Measurements from ENCODE around the gene SFRP5.

SFRP5 gene, protein sequence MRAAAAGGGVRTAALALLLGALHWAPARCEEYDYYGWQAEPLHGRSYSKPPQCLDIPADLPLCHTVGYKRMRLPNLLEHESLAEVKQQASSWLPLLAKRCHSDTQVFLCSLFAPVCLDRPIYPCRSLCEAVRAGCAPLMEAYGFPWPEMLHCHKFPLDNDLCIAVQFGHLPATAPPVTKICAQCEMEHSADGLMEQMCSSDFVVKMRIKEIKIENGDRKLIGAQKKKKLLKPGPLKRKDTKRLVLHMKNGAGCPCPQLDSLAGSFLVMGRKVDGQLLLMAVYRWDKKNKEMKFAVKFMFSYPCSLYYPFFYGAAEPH

DNA sequence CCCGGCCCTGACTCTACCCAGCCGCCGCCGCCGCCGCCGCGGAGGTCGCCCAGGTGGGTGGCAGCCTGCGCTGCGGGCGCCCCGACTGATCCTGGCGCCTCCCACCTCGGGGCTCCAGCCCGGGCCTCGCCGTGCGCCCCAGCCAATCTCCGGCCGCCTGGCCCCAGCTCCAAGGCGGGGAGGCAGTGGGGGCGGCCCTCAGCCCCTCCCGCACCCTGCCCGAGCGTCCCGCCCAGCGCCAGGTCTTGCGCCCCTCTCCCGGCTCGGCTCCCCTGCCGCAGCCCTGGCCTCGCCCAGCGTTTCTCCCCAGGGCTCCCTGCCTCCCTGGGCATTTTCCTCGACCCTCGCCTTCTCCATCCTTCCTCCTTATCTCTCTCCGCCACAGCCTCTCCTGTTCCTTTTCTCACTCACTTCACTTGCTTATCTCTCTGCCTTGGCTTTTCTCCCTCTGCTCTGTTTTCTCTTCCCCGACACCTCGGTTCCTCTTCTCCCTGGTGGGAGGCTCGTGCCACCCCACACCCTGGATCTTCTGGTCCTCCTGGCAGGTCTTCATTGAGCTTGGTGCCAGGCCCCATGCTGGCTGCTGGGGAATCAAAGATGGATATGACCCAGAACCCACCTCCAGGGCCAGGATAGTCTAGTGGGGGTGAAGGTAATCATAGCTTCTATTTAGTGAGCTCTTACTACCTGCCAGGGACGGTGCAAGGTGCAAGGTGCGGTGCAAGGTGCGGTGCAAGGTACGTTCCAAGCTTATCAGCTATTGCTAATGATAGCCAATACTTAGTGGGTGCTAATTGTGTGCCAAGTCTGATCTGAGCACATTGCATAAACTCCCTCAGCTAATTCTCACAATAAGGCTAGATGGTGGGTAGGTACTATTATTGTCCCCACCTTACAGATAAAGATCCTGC lies at the start of gene SFRP5:
SFRP5 (minus strand) TSS at position 87 of the 911 bp plus-strand sequence. CDS start 166 bp downstream, outside the sequence.
- DNase-seq, result no peak

DNA sequence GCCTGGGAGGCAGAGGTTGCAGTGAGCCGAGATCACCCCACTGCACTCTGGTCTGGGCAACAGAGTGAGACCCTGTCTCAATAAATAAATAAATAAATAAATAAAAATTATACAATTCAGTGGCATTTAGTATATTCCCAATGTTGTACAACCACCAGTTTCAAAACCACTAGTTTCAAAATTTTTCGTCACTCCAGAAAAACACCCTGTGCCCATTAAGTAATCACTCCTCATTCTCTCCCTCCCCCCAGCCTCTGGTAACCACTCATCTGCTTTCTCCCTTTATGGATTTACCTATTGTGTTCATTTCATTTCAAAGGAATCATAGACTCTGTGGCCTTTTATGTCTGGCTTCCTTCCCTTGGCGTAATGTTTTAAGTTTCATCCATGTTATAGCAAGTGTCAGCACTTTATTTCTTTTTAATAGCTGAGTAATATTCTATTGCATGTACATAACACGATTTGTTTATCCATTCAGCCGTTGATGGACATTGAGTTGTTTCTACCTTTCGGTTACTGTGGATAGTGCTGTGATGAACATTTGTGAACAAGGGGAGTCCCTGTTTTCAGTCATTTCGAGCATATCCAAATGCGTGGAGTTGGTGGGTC lies 48.4 kb upstream of the SFRP5 start:
- DNase-seq, result no peak

DNA sequence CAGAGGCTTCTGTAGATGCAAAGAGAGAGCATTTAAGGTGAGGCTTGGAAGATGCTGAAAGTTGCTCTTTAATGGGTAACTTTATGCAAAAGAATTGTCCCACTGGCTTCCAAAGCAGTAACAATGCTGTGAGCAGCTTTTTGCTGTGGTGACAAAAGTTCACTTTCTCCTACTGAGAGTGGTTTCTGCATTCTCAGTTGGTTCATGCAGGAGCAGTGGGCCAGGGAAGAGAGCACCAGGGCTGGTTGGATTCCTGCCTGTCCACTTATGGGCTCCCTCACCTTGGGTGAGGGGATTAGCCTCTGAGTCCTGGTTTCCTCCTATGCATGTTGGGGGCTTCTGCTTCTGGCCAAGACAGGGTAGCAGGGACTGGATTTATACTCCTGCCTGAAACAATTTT lies 46.8 kb upstream of the SFRP5 start:
- DNase-seq, result no peak

DNA sequence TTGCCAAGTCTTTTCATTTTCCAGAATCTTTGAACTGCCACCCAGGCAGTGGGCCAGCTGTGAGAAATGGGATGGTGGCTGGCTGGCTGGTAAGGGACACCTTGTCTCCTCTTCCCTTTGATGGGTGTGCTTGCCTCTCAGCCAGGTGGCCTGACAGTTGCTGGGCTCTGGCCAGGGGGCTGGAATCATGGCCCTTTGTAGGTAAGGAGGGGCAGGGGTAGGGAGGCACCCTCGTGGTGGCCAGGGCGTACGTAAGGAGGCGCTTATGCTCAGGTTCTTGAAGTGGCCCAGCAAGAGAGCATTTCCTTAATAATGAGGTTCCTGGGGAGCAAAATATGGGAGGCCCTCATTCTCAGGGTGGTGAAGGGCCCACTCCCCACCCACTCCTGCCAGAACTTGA lies 44.8 kb upstream of the SFRP5 start:
- DNase-seq, result no peak

DNA sequence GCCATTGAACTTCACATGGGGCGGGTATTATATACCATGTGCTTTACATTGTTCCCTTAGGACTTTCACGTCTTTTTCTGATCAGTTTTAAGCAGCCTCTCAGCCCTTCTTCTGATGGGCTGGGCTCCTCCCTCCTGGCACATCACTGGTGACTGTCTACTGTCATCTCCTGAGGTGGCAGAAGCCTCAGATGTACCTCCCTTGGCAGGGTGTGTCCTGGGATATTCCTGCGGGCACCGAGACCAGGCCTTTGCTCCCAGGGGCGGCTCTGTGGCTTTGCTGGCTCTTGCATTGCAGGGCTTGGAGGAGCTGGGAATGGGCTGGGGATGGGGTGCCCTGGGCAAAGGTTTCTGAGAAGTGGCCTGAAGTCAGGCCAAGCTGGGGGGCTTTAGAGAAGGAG lies 43.2 kb upstream of the SFRP5 start:
- DNase-seq, result no peak

DNA sequence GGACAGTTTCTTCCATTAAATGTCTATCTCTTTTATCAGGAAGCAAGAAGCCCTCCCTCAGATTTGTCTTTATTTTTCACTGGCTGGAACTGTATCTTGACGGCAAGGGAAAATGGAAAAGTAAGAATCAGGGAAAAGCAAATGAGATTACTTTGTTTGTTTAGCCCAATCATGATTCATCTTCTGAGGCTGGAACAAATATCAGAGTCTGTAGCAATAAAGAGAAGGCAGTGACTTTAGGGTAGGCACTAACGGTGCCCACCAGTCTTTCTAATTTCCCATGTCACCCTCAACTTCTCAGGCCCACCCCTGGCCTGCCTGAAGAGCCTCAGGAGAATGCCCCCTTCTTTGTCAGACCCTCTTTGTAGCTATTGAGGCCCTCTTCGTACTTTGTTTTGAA lies 41.5 kb upstream of the SFRP5 start:
- no peak for DNase-seq

DNA sequence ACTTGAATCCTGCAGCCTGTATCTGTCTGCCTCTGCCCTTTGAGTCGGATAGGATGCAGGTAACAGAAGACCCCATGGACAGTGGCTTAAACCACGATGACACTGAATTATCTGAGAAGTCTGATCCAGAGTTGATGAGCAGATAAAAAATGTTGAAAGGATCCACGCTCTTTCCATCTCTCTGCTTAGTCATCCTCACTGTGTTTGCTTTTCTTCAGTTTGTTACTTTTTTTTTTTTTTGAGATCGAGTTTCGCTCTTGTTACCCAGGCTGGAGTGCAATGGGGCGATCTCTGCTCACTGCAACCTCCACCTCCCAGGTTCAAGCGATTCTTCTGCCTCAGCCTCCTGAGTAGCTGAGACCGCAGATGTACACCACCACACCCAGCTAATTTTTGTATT lies 40.9 kb upstream of the SFRP5 start:
- no peak for DNase-seq

DNA sequence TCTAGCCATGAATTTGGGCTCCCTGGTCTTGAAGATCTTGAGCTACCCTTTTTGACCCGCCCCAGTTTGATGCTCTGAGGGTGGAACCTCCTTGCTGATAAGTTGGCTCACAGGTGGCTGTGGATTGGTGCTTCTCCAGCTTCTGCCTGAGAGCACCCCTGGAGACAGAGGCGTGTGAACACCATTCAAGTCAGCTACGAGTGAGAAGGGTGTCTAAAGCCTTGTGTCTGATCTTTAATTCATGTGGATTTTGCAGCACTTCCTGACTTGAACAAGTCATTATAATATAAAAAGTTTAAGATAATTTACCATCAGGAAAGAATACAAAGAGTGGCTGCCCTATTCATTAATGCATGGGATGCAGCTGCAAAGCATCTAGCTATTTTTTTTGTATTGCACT lies 40.2 kb upstream of the SFRP5 start:
- DNase-seq, result no peak

DNA sequence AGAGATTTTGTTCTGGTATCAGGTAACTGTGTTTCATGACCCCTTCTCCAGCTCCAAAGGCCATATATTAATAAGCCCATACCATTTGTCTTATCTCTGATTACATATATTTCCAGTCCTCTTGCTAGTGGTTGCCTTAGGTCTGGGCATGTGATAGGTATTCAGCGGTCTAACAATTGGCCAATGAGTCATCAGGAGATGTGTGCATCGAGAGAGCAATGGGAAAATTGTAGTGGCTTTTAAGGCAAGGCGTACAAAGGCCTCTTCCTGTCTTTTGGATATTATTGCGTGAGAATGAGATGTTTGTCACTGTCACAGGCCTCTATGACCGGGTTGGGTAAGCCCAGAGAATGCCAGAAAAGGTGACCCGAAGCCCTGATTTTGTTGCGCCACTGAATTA lies 38.6 kb upstream of the SFRP5 start:
- DNase-seq, result no peak

DNA sequence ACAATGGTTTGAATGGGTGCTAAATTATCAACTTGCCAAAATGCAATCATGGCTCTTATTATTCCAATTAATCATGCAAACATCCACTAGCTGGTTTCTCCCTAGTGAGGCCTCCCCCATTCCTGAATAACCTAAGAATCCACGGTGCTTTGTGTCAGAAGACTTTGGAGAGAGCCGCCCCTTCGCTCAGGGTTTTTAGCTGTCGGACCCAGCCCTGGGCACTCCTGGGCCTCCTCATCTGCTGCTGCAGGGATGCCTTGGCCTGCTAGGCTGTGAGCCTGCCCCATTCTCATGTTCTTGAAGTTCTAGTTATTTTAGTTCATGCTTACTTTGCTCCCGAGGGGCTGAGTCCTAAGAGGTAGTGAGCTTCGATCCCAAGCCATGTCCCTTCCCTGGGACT lies 34.1 kb upstream of the SFRP5 start:
- DNase-seq, result no peak

DNA sequence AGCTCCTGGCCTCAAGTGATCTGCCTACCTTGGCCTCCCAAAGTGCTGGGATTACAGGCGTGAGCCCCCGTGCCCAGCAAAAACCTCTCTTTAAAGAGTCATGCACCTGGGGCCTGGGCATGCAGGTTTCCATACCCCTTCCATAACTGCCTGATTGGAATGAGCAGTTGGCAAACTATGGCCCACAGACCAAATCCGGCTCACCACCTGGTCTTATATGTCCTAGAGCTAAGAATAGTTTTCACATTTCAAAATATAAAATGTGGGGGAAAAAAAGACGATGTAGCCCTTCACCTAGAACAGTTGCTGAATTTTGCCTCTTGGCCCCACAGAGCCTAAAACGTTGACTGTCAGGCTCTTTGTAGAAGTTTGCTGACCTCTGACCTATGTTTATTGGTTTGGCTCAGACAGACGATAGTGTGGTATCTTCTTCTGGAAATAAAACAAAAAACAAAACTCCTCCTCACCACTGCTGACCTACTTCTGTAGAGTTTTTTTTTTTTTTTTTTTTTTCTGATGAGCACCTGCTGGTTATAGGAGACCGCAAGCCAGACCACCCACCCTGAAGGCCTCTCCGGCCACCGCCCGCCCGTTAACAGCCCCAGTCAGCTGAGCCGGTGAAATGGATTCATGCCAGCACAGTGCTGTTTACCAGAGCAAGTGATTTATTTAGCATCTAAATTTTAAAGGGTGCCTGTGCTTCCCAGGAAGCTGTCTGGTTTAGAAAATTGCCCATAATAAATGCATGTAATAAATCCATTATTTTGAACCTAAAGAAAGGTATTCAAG lies 33.5 kb upstream of the SFRP5 start:
- DNase-seq, result no peak

DNA sequence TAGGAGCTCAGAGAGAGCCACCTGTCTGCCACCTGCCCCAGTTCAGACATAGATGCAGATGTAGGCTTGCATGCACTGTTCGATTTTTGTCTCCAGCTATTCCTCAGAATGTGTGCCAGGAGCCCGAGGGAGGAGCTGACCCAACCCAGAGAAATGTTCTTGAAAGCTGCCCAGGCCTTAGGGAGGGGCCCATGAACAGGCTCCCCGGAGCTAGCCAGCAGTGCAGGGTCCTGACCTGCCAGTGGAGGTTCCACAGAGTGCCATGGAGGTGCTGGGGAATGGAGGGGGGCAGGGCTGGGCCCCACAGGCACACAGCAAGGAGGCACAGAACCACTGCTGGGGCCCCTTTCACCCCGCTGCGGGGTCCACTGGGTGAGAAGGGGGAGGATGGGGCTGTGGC lies 29.6 kb upstream of the SFRP5 start:
- DNase-seq, result no peak

DNA sequence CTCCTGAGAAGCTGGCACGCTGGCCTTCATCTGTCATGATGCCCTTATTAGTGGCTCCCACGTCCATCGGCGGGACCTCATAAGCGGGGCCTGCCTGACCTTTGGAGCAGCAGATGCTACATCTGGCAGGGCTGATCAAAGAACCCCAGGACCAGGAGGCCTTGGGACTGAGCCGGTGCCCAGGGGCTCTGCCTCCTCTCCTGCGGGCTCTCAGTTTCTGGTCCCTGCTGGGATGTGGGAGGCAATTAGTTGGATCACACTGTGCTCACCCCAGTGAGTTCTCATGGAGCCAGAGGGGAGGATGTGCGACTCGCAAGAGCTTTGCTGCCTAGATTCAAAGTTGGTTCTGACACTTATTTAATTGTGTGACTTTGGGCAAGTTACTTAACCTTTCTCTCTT lies 28.7 kb upstream of the SFRP5 start:
- DNase-seq, result no peak

DNA sequence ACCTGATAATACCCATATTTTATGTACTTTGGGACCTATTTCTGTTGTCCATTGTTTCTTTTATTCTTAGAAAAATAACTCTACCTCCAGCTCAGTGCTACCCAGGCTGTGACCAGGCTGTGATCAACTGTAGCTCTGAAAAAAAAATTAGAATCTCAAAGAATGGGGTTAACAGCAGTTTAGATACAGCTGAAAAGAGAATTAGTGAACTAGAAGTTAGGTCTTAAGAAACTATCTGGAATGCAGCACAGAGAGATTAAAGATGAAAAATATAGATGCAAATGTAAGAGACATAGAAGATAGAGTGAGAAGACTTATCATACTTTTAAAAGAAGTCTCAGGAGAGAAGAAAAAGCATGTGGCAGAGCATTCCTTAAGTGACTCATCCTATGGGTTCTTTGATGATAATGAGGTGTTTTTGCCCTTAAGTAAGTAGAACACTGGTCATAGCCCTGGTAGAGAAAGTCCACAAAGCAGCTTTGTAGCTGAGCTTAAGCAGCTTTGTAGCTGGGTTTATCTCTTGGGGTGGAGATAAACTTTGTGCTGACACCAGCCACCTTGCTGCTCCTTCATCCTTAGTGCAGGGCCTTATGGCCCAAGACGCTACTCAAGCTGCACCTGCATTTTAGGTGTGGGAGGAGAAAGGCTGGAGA lies 27.3 kb upstream of the SFRP5 start:
- DNase-seq, result no peak

DNA sequence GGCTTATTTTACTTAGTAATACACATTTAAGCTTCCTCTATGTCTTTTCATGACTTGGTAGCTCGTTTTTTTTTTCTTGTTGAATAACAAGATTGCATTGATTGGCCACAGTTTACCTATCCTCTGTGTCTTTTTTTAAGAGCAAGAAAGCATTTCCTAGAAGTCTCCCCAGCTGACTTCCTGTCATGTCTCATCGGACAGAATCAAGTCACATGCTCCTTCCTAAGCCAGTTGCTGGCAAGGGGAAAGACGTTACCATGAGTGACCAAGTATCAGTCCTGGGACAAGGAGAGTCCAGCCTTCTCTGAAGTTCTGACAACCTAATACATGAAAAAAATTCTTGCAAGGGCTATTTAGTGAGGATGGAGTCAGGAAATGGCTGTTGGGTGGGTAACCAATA lies 24.9 kb upstream of the SFRP5 start:
- no peak for DNase-seq

DNA sequence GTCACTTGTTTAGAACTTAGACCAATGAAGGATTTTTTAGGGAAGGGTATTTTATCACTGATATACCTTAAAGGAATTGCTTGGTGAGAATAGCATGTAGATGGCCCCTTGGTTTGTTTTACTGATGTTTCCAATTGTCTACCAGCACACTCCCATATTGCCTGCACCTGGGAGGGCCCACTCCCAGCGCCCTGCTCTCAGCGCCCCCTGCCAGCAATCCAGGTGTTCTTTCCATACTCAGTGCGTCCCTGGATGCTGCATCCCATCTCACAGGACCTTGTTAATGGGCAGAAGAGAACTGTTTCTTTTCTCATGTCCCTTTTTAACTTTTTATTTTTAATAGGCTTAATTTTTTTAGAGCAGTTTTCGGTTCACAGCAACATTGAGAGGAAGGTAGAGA lies 24.1 kb upstream of the SFRP5 start:
- DNase-seq, result no peak

DNA sequence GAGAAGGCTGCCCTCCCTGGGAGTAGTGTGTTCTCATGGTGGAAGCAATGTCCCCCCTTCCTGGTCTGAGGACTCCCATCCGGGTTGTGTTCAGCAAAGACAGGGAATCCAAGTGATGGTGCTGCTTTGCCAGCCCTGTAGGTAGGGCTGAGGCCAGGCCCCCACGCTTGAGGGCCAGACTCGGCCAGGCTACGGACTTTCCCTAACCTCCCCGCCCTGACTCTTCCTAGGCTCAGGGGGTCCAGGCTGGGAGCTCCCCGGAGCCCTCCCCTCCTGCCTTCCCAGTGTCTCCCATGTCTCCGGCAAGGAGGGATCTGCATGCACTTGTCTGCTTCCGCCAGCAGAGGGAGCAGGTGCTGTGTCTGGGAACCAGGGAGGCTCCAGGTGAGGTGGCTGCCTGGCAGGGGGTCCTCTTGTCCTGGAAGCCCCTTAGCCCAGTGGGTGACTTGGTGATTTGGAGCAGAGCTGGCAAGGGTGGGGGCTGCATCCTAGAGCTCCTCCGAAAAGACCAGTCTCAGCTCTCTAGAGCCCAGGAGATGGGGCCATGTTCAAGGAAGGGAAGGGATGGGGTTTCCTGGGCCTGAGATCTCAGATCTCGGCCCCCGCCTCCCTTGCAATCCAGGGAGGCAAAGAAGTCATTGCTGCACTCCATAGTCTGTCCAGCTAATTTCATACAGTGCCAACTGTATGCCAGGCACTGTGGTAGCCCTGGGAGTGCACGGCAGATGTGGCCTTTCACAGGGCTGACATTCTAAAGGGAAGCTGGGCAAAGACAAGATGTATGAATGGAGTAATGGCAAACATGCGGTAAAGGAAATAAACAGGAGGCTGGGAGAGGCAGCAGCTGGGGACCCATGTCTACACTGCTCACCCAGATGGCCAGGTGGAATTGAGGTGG lies 20.3 kb upstream of the SFRP5 start:
- peak; percentile 80 to 83 for DNase-seq

DNA sequence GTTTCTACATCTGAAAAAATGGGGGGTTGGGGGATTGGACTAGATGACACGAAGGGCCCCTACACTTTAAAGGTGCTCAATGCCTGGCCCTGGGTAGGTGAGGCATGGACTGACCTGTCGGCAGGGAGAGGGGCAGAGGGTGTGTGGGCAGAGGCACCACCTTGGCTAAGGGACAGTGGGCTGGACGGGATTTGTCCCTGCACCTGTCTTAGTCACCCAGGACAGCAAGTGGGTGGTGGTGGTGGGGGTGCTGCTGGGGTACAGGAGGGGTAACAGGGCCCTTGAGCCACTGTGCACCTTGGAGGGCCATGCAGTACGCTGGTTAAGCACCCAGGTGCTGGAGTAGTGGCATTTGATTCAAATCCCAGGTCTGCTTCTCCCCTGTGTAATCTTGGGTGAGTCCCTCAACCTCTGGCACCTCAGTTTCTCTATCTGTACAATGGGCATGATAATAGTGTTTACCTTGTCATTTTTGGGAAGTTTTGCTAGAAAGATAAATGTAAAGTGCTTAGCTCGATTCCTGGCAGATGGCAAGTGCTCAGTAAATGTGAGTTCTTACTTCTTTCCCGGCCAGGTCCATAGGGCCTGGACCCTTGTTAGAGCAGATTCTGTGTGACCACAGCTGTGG lies 18.1 kb upstream of the SFRP5 start:
- no peak for DNase-seq

DNA sequence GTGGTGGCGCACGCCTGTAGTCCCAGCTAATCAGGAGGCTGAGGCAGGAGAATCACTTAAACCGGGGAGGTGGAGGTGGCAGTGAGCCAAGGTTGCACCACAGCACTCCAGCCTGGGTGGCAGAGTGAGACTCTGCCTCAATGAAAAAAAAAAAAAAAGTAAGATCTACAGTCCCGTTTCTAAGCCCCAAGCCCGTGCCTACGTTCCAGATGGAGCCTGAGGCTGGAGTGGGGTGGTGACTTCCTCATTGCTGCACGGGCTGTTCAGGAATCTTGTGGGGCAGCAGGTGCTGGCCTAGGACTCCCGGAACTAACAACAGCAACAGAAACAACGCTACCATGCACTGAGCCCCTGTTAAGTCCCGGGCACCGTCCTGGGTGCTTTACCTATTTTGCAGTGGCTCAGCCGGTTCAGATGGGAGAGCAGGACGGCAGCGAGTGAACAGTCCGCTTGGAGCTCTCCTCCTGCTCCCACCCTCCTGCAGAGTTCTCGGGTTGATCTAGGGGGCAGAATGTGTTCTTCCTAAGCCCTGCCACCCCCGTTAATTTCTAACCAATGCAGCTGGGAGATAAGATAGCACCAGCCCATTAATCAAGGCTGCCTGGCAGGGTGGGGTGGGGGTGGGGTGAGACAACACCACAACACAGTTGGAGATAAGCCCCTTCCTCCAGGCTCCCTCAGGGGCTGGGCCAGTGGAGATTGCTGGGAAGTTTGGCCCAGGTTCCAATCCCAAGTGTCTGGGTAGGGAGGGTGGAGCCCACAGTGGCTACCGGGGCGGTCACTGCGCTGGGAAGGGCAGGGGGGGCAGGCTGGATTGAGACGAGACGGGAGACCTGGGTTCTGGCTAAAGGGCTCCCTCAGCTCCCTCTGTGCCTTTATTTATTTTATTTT lies 17.0 kb upstream of the SFRP5 start:
- DNase-seq, result no peak

DNA sequence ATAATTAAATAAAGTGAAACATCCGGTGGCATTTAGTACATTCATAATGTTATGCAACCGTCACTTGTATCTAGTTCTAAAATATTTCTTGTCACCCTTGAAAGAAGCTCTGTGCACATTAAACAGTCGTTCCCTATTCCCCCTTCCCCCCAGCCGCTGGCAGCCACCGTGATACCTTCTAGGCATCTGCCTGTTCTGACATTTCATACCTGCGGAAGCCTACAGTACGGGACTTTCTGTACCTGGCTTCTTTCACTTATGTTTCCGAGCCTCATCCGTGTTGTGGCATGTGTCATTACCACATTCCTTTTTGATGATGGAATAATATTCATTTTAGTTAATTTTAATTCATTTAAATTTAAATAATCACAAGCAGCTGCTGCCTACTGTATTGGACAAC lies 13.9 kb upstream of the SFRP5 start:
- DNase-seq, result no peak
